Activated CD4-positive, CD25-positive, alpha-beta regulatory T cell (primary cell): Measurements from ENCODE around the gene TSSK2.

Source experiments
- DNase-seq, 4 experiments: peaks; one replicate each; lab custom pipeline; 2025; lab: John Stamatoyannopoulos, UW

Gene TSSK2

GRCh38 chr22:19106886-19107729 lies 24.0 kb upstream of the TSSK2 start:
- no peak for DNase-seq

GRCh38 chr22:19107730-19108074 lies 23.4 kb upstream of the TSSK2 start:
- DNase-seq = no peak

- DNase-seq = no peak
Observed at GRCh38 chr22:19108807-19109197, 22.3 kb upstream of the TSSK2 start.

- peak in 2 of 4 experiments; percentile 13 to 15 for DNase-seq
Observed at GRCh38 chr22:19109198-19110063, 21.7 kb upstream of the TSSK2 start.

- no peak for DNase-seq
Observed at GRCh38 chr22:19110064-19110458, 21.0 kb upstream of the TSSK2 start.

- no peak for DNase-seq
Observed at GRCh38 chr22:19110646-19111045, 20.5 kb upstream of the TSSK2 start.

- DNase-seq = no peak
Observed at GRCh38 chr22:19111140-19111539, 20.0 kb upstream of the TSSK2 start.

- DNase-seq = no peak
Observed at GRCh38 chr22:19111584-19111983, 19.5 kb upstream of the TSSK2 start.

GRCh38 chr22:19113429-19113828 lies 17.7 kb upstream of the TSSK2 start:
- DNase-seq = no peak

- no peak for DNase-seq
Observed at GRCh38 chr22:19114984-19115552, 16.0 kb upstream of the TSSK2 start.

- no peak for DNase-seq
Observed at GRCh38 chr22:19115628-19116027, 15.5 kb upstream of the TSSK2 start.

GRCh38 chr22:19117111-19117512 lies 14.0 kb upstream of the TSSK2 start:
- DNase-seq = no peak

GRCh38 chr22:19118329-19118880 lies 12.7 kb upstream of the TSSK2 start:
- no peak for DNase-seq

- no peak for DNase-seq
Observed at GRCh38 chr22:19119949-19120348, 11.2 kb upstream of the TSSK2 start.

GRCh38 chr22:19120829-19121630 lies 10.1 kb upstream of the TSSK2 start:
- no peak for DNase-seq

- DNase-seq = peak in 1 of 4 experiments; percentile 22
Observed at GRCh38 chr22:19121631-19122142, 9.4 kb upstream of the TSSK2 start.

GRCh38 chr22:19122143-19122751 lies 8.9 kb upstream of the TSSK2 start, which contains the start of gene DGCR2:
Gene DGCR2, minus strand, starts transcription at chr22:19122412. Its CDS starts 206 bp downstream, at chr22:19122206.
- peak; percentile 89 to 96 (median 94) for DNase-seq

GRCh38 chr22:19122752-19123492 lies 8.2 kb upstream of the TSSK2 start:
- no peak for DNase-seq

GRCh38 chr22:19123936-19124335 lies 7.2 kb upstream of the TSSK2 start:
- no peak for DNase-seq

GRCh38 chr22:19124377-19124776 lies 6.7 kb upstream of the TSSK2 start:
- no peak for DNase-seq
